Measurements from ENCODE around the gene MAP3K6. TPM values are rescaled to one million over a fixed set of nuclear protein-coding genes. Genes with fewer than 3 reads are reported as not detected.

The MAP3K6 gene
- total and polyA plus RNA-seq, 2 of the 13 experiments (the other 11 are each of a cell fraction or from before 2014, with no cell fraction given): 2.7 to 3.2 TPM

- TF ChIP-seq, protein P1, sequence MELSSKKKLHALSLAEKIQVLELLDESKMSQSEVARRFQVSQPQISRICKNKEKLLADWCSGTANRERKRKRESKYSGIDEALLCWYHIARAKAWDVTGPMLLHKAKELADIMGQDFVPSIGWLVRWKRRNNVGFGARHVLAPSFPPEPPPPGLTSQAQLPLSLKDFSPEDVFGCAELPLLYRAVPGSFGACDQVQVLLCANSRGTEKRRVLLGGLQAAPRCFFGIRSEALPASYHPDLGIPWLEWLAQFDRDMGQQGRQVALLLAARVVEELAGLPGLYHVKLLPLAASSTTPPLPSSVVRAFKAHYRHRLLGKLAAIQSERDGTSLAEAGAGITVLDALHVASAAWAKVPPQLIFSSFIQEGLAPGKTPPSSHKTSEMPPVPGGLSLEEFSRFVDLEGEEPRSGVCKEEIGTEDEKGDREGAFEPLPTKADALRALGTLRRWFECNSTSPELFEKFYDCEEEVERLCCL (CRISPR knock-in tag; IDR thresholded peaks at IDR 0.05; ENCODE audit: borderline replicate concordance): no peak
- peak; percentile 89; the same call in 1 of the 2 replicates for TF ChIP-seq MYC (CRISPR knock-in tag; IDR thresholded peaks at IDR 0.05; ENCODE audit: borderline replicate concordance)
- TF ChIP-seq HNRNPUL1 (IDR thresholded peaks at IDR 0.05; ENCODE audit: low read depth, low read length): peak; percentile 66; the same call in 1 of the 2 replicates
- TF ChIP-seq ZSCAN31 (CRISPR knock-in tag; IDR thresholded peaks at IDR 0.05; ENCODE audit: low read depth): peak; percentile 96
- peak; percentile 68; the same call in 1 of the 2 replicates for TF ChIP-seq ZSCAN25 (CRISPR knock-in tag; IDR thresholded peaks at IDR 0.05)
- TF ChIP-seq MYNN (CRISPR knock-in tag; IDR thresholded peaks at IDR 0.05; ENCODE audit: low read depth): no peak
- TF ChIP-seq, protein P2, sequence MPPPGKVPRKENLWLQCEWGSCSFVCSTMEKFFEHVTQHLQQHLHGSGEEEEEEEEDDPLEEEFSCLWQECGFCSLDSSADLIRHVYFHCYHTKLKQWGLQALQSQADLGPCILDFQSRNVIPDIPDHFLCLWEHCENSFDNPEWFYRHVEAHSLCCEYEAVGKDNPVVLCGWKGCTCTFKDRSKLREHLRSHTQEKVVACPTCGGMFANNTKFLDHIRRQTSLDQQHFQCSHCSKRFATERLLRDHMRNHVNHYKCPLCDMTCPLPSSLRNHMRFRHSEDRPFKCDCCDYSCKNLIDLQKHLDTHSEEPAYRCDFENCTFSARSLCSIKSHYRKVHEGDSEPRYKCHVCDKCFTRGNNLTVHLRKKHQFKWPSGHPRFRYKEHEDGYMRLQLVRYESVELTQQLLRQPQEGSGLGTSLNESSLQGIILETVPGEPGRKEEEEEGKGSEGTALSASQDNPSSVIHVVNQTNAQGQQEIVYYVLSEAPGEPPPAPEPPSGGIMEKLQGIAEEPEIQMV (CRISPR knock-in tag; IDR thresholded peaks at IDR 0.05; ENCODE audit: low read depth): 0 out of 2 replicates have a peak, but pooled peaks have one; percentile 47
- peak; percentile 94 for TF ChIP-seq ASH2L (IDR thresholded peaks at IDR 0.05; ENCODE audit: insufficient read length, low read depth, low read length)
- TF ChIP-seq KMT2B (CRISPR knock-in tag; IDR thresholded peaks at IDR 0.05): peak; percentile 93
- peak; percentile 92; the same call in 1 of the 2 replicates for TF ChIP-seq KMT2A (CRISPR knock-in tag; IDR thresholded peaks at IDR 0.05)
- no peak for TF ChIP-seq ZNF749 (CRISPR knock-in tag; IDR thresholded peaks at IDR 0.05; ENCODE audit: borderline replicate concordance)
- peak; percentile 40; the same call in 1 of the 2 replicates for TF ChIP-seq EHMT2 (IDR thresholded peaks at IDR 0.05; ENCODE audit: borderline replicate concordance, low read depth, low read length)
- no peak for TF ChIP-seq IRF1 (CRISPR knock-in tag; IDR thresholded peaks at IDR 0.05; ENCODE audit: low read depth)
- peak; percentile 96 for TF ChIP-seq PHF8 (CRISPR knock-in tag; IDR thresholded peaks at IDR 0.05)
- TF ChIP-seq, protein P3, sequence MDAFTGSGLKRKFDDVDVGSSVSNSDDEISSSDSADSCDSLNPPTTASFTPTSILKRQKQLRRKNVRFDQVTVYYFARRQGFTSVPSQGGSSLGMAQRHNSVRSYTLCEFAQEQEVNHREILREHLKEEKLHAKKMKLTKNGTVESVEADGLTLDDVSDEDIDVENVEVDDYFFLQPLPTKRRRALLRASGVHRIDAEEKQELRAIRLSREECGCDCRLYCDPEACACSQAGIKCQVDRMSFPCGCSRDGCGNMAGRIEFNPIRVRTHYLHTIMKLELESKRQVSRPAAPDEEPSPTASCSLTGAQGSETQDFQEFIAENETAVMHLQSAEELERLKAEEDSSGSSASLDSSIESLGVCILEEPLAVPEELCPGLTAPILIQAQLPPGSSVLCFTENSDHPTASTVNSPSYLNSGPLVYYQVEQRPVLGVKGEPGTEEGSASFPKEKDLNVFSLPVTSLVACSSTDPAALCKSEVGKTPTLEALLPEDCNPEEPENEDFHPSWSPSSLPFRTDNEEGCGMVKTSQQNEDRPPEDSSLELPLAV (CRISPR knock-in tag; conservative IDR thresholded peaks at IDR 0.05; ENCODE audit: low read depth): 0 out of 2 replicates have a peak, but pooled peaks have one; percentile 24
- peak; percentile 77 to 81; a peak in 3 of 4 replicates for TF ChIP-seq POLR2A (IDR thresholded peaks at IDR 0.05; ENCODE audit: insufficient read depth in 1 of 2, low read depth in 2 of 2, low read length in 2 of 2)
- peak; percentile 44; the same call in 1 of the 2 replicates for TF ChIP-seq RFX1 (IDR thresholded peaks at IDR 0.05)
Measured at GRCh38 chr1:27321813-27322568, 44.8 kb downstream of the MAP3K6 start, which contains the start of gene TMEM222 (continued).
